Liver (tissue), 3 donors: ENCODE data around the gene TRIP12.

Source experiments
- ATF3 ChIP-seq: IDR thresholded peaks from 2 replicates; pipeline ENCODE4 v1.6.1; 2016; ENCODE audit warnings: antibody characterized with exemption
- CTCF ChIP-seq: fragments of 150-350 bp; IDR thresholded peaks from 2 replicates; pipeline ENCODE4 v1.5.1; 2017; ENCODE audit warnings: improper control_type of control experiment, low read depth, low read length; ENCODE audit not compliant: missing input control
- EGR1 ChIP-seq, 2 donors: IDR thresholded peaks; 2 replicates each; pipeline ENCODE4 v1.6.1; 2016 to 2018; ENCODE audit warnings: antibody characterized with exemption in 2 of 2, low read depth in 2 of 2
- GABPA ChIP-seq, 2 donors: IDR thresholded peaks in 1 of 2; conservative IDR thresholded peaks in 1 of 2; 2 replicates each; pipeline ENCODE4 v1.6.1; 2016; ENCODE audit warnings: antibody characterized with exemption in 2 of 2, mild to moderate bottlenecking in 1 of 2, moderate library complexity in 1 of 2
- HNF4G ChIP-seq: IDR thresholded peaks from 2 replicates; pipeline ENCODE4 v1.6.1; 2016; ENCODE audit warnings: antibody characterized with exemption
- JUND ChIP-seq, 2 donors: IDR thresholded peaks; 2 replicates each; pipeline ENCODE4 v1.6.1; 2016; ENCODE audit warnings: antibody characterized with exemption in 2 of 2
- MAX ChIP-seq: IDR thresholded peaks from 2 replicates; pipeline ENCODE4 v1.6.1; 2016; ENCODE audit warnings: antibody characterized with exemption
- SP1 ChIP-seq: IDR thresholded peaks from 2 replicates; pipeline ENCODE4 v1.6.1; 2018; ENCODE audit warnings: antibody characterized with exemption, mild to moderate bottlenecking
- TF ChIP-seq, protein P1 (sequence below): IDR thresholded peaks from 2 replicates; pipeline ENCODE4 v1.6.1; 2016; ENCODE audit warnings: antibody characterized with exemption, mild to moderate bottlenecking
- donor health status: healthy.
- donor health status: healthy.

DNA sequence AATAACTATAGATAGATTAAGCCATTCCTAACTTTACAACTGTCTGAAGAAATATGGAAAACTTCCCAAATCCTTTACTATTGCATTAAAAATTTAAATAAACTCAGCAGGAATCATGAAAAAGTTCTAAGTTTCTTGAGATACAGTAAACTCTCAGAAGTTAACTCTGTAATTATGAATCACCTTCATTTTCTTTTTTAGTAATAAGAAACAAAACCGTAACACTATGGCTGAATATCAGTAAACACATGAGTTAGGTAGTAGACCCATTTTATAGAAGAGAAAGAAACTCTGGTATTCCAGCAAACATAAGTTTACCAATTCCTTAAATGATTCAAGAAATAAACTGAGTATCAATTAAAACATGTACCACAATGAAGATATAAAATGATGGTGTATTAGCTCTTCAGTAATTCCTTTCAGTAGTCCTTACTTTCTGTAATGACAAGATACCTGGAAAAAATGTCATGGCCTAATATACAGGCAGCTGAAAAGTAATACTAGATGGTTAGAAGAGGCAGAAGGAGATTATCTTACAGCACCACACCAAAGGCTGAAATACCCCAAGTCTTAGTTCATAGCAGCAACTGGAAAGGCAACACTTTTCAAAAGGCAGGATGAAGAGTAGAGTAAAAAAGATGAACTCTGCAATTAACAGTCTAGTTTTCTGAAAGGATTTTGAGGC is 11.5 kb downstream of the TRIP12 start:
- TF ChIP-seq CTCF (no peak), GABPA (IDR thresholded peaks at IDR 0.05 in 1 of 2, conservative IDR thresholded peaks at IDR 0.05 in 1 of 2) (no peak), HNF4G (no peak), JUND (IDR thresholded peaks at IDR 0.05) (no peak), ATF3 (no peak), EGR1 (IDR thresholded peaks at IDR 0.05; ENCODE audit: low read depth in 2 of 2) (no peak), SP1 (no peak), MAX (no peak)
- TF ChIP-seq, protein P1, sequence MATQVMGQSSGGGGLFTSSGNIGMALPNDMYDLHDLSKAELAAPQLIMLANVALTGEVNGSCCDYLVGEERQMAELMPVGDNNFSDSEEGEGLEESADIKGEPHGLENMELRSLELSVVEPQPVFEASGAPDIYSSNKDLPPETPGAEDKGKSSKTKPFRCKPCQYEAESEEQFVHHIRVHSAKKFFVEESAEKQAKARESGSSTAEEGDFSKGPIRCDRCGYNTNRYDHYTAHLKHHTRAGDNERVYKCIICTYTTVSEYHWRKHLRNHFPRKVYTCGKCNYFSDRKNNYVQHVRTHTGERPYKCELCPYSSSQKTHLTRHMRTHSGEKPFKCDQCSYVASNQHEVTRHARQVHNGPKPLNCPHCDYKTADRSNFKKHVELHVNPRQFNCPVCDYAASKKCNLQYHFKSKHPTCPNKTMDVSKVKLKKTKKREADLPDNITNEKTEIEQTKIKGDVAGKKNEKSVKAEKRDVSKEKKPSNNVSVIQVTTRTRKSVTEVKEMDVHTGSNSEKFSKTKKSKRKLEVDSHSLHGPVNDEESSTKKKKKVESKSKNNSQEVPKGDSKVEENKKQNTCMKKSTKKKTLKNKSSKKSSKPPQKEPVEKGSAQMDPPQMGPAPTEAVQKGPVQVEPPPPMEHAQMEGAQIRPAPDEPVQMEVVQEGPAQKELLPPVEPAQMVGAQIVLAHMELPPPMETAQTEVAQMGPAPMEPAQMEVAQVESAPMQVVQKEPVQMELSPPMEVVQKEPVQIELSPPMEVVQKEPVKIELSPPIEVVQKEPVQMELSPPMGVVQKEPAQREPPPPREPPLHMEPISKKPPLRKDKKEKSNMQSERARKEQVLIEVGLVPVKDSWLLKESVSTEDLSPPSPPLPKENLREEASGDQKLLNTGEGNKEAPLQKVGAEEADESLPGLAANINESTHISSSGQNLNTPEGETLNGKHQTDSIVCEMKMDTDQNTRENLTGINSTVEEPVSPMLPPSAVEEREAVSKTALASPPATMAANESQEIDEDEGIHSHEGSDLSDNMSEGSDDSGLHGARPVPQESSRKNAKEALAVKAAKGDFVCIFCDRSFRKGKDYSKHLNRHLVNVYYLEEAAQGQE = no peak
